Astrocyte (in vitro differentiated cells and primary cell): ENCODE measurements around the gene MOCS3. TPM values are rescaled to one million over a fixed set of nuclear protein-coding genes. Genes with fewer than 3 reads are reported as not detected.

Experiments
- DNase-seq: peaks from one replicate; pipeline ENCODE4 v3.0.0-alpha.2; 2010; ENCODE audit warnings: low read depth
- FAIRE-seq: peaks from 2 replicates; lab custom pipeline; 2011; peaks lifted over from hg19 to GRCh38; lab: Jason Lieb, UNC
- H2AFZ ChIP-seq: 2 replicates; pipeline ENCODE4 v1.6.0; 2012; ENCODE audit warnings: low read depth, low read length, inconsistent platforms
- H3K27ac ChIP-seq: 2 replicates; pipeline ENCODE4 v1.5.1; 2011; ENCODE audit warnings: low read depth, low read length, inconsistent platforms
- H3K27me3 ChIP-seq: 2 replicates; pipeline ENCODE4 v1.6.0; 2011; ENCODE audit warnings: low read length, inconsistent platforms; ENCODE audit not compliant: insufficient read depth
- H3K36me3 ChIP-seq: 2 replicates; pipeline ENCODE4 v1.5.1; 2011; ENCODE audit warnings: low read length, inconsistent platforms; ENCODE audit not compliant: insufficient read depth
- H3K4me1 ChIP-seq: 2 replicates; pipeline ENCODE4 v1.5.1; 2011; ENCODE audit warnings: low read length, inconsistent platforms; ENCODE audit not compliant: insufficient read depth
- H3K4me2 ChIP-seq: 2 replicates; pipeline ENCODE4 v1.6.0; 2012; ENCODE audit warnings: low read length, inconsistent platforms
- H3K4me3 ChIP-seq: 2 replicates; pipeline ENCODE4 v1.5.1; 2011; ENCODE audit warnings: low read depth, mild to moderate bottlenecking, low read length, inconsistent platforms; ENCODE audit not compliant: insufficient read depth
- H3K79me2 ChIP-seq: 2 replicates; pipeline ENCODE4 v1.6.0; 2012; ENCODE audit warnings: mild to moderate bottlenecking, low read length, inconsistent platforms; ENCODE audit not compliant: insufficient read depth
- H3K9ac ChIP-seq: 2 replicates; pipeline ENCODE4 v1.6.0; 2012; ENCODE audit warnings: mild to moderate bottlenecking, low read length, inconsistent platforms
- H3K9me3 ChIP-seq: 2 replicates; pipeline ENCODE4 v1.5.1; 2012; ENCODE audit warnings: low read depth, mild to moderate bottlenecking, low read length, inconsistent platforms; ENCODE audit not compliant: insufficient read depth
- H4K20me1 ChIP-seq: 2 replicates; pipeline ENCODE4 v1.6.0; 2012; ENCODE audit warnings: low read length, inconsistent platforms; ENCODE audit not compliant: insufficient read depth
- H3K27ac Mint-ChIP-seq: one replicate; pipeline ENCODE4 v1.8.0; 2021; ENCODE audit warnings: mild to moderate bottlenecking, mixed read lengths; ENCODE audit not compliant: unreplicated experiment
- H3K27me3 Mint-ChIP-seq: one replicate; pipeline ENCODE4 v1.8.0; 2021; ENCODE audit warnings: low read depth, mixed read lengths; ENCODE audit not compliant: unreplicated experiment
- H3K36me3 Mint-ChIP-seq: one replicate; pipeline ENCODE4 v1.8.0; 2021; ENCODE audit warnings: low read depth, mixed read lengths; ENCODE audit not compliant: unreplicated experiment
- H3K4me1 Mint-ChIP-seq: one replicate; pipeline ENCODE4 v1.8.0; 2021; ENCODE audit warnings: low read depth, mixed read lengths; ENCODE audit not compliant: unreplicated experiment
- H3K4me3 Mint-ChIP-seq: one replicate; pipeline ENCODE4 v1.8.0; 2021; ENCODE audit warnings: mild to moderate bottlenecking, moderate library complexity, mixed read lengths; ENCODE audit not compliant: unreplicated experiment
- H3K9me3 Mint-ChIP-seq: one replicate; pipeline ENCODE4 v1.8.0; 2021; ENCODE audit warnings: mild to moderate bottlenecking, mixed read lengths; ENCODE audit not compliant: unreplicated experiment
- CTCF ChIP-seq: IDR thresholded peaks from 2 replicates; pipeline ENCODE4 v1.5.1; 2011; ENCODE audit warnings: low read depth, mild to moderate bottlenecking, inconsistent platforms, low read length, moderate library complexity; ENCODE audit not compliant: insufficient read depth
- EZH2 ChIP-seq: IDR thresholded peaks from 2 replicates; pipeline ENCODE4 v1.6.1; 2012; ENCODE audit warnings: mild to moderate bottlenecking, low read length, inconsistent platforms; ENCODE audit not compliant: insufficient read depth
- total RNA-seq: library from RNA; stranded (reverse); gene quantifications from 2 replicates; pipeline ENCODE4 v1.2.1, GENCODE V29; 2021

MOCS3 gene
- total RNA-seq, 1 donor from 2014 or later: 5.8 TPM

DNA sequence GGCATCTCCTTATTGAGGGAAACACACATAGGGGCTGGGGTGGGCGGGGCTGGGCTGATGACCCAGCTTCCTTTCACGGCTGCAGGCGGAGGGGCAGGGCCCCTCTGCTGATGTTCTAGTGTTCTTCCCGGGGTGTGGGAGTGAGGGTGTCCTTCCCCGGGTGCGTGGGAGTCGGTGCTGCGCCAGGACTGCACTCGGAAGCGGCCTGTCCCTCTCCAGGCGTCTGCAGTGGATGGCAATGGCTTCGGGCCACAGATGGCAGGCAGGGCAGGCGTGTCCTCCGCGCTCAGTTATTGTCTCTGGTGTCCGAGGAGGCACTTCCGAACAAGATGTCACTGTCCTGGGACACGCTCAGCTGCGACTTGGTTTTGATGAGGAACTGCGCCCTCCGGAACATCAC is 45.1 kb downstream of the MOCS3 start:
- H3K36me3 Mint-ChIP-seq: peaks cover 23% of the 10 kb centered on the region
- no peak overlapping the region for H3K9ac ChIP-seq
- peaks cover 15% of the 10 kb centered on the region for H3K36me3 ChIP-seq
- H3K4me2 ChIP-seq: no peak overlapping the region
- H3K4me1 ChIP-seq: no peaks in the 10 kb centered on the region
- TF ChIP-seq CTCF (no peak), EZH2 (no peak)
- peaks cover 50% of the 10 kb centered on the region for H4K20me1 ChIP-seq
- no peaks in the 10 kb centered on the region for H3K9me3 Mint-ChIP-seq
- H3K27me3 ChIP-seq: no peaks in the 10 kb centered on the region
- H3K79me2 ChIP-seq: peaks cover 27% of the 10 kb centered on the region
- no peak overlapping the region for H3K4me3 Mint-ChIP-seq
- H3K27ac ChIP-seq: no peak overlapping the region
- H3K27me3 Mint-ChIP-seq: peaks cover 25% of the 10 kb centered on the region
- DNase-seq: no peak
- no peaks in the 10 kb centered on the region for H3K4me1 Mint-ChIP-seq
- no peak overlapping the region for H3K4me3 ChIP-seq
- no peak for FAIRE-seq
- no peak overlapping the region for H2AFZ ChIP-seq
- H3K9me3 ChIP-seq: no peaks in the 10 kb centered on the region
- no peak overlapping the region for H3K27ac Mint-ChIP-seq

GRCh38 chr20:51004305-51004727 is 45.7 kb downstream of the MOCS3 start:
- peaks cover 21% of the 10 kb centered on the region for H3K36me3 ChIP-seq
- H3K4me3 ChIP-seq: no peak overlapping the region
- H3K27ac Mint-ChIP-seq: no peak overlapping the region
- no peak for TF ChIP-seq CTCF
- no peak for TF ChIP-seq EZH2
- H3K27me3 Mint-ChIP-seq: peaks cover 23% of the 10 kb centered on the region
- peaks cover 27% of the 10 kb centered on the region for H3K36me3 Mint-ChIP-seq
- FAIRE-seq (no peak), DNase-seq (no peak)
- H3K9me3 ChIP-seq: no peaks in the 10 kb centered on the region
- no peak overlapping the region for H3K4me2 ChIP-seq
- H3K79me2 ChIP-seq: peaks cover 32% of the 10 kb centered on the region
- no peaks in the 10 kb centered on the region for H3K27me3 ChIP-seq
- H3K4me1 Mint-ChIP-seq: no peaks in the 10 kb centered on the region
- H3K9ac ChIP-seq: no peak overlapping the region
- no peak overlapping the region for H2AFZ ChIP-seq
- H3K27ac ChIP-seq: no peak overlapping the region
- no peak overlapping the region for H3K4me3 Mint-ChIP-seq
- H4K20me1 ChIP-seq: peaks cover 56% of the 10 kb centered on the region
- H3K9me3 Mint-ChIP-seq: no peaks in the 10 kb centered on the region
- H3K4me1 ChIP-seq: no peaks in the 10 kb centered on the region

DNA sequence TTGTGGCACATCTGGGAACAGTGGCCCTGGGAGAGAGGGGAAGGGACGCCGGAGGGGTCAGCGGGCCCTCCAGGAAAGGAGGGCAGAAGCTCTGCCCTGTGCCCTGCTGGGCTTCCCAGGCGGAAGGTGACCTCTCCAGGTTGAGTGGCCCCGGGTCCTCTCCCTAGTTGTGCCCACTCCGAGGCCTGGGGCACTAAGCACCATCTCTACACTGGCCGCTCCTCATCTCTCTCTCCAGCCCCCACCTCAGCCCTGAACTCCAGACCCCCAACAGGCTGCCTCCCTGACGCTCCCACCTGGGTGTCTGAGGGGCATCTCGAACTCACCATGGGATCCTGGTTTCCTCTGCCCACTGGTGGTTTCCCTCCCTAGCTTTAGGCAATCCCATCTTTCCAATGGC is 46.2 kb downstream of the MOCS3 start:
- FAIRE-seq (no peak), DNase-seq (no peak)
- no peak overlapping the region for H3K9ac ChIP-seq
- no peak overlapping the region for H3K4me3 ChIP-seq
- no peaks in the 10 kb centered on the region for H3K9me3 ChIP-seq
- H2AFZ ChIP-seq: no peak overlapping the region
- H3K27me3 Mint-ChIP-seq: peaks cover 21% of the 10 kb centered on the region
- H3K4me2 ChIP-seq: no peak overlapping the region
- H3K9me3 Mint-ChIP-seq: no peaks in the 10 kb centered on the region
- peaks cover 60% of the 10 kb centered on the region for H4K20me1 ChIP-seq
- H3K36me3 ChIP-seq: peaks cover 22% of the 10 kb centered on the region
- H3K36me3 Mint-ChIP-seq: peaks cover 28% of the 10 kb centered on the region
- peaks cover 37% of the 10 kb centered on the region for H3K79me2 ChIP-seq
- no peaks in the 10 kb centered on the region for H3K27me3 ChIP-seq
- H3K4me3 Mint-ChIP-seq: no peak overlapping the region
- no peak overlapping the region for H3K27ac Mint-ChIP-seq
- H3K27ac ChIP-seq: no peak overlapping the region
- no peaks in the 10 kb centered on the region for H3K4me1 Mint-ChIP-seq
- TF ChIP-seq CTCF (no peak), EZH2 (no peak)
- H3K4me1 ChIP-seq: no peaks in the 10 kb centered on the region
